Ovary (tissue), 9 donors: ENCODE measurements around the gene RIN1. TPM values are rescaled to one million over a fixed set of nuclear protein-coding genes. Genes with fewer than 3 reads are reported as not detected.
"Not testable (repeated sequence)": the region's sequence is repeated elsewhere in the genome, so short reads cannot be mapped to it uniquely, and the experiment has no call there.

Experiments used
- DNase-seq, 5 donors: peaks; one replicate each; pipeline ENCODE4 v3.0.0-alpha.2; 2019 to 2020
- H3K27ac ChIP-seq, 2 donors: fragments of 200-600 bp; one replicate each; pipeline versions ENCODE4 v1.5.1 to v1.8.0; 2019 to 2022
- H3K27me3 ChIP-seq: fragments of 200-600 bp; one replicate; pipeline ENCODE4 v1.8.0; 2022
- H3K36me3 ChIP-seq: fragments of 200-600 bp; sonication (generic); one replicate; pipeline ENCODE4 v1.5.1; 2019
- H3K4me1 ChIP-seq: one replicate; pipeline ENCODE4 v1.8.1; 2013; ENCODE audit warnings: mild to moderate bottlenecking, moderate library complexity; ENCODE audit not compliant: insufficient read depth
- H3K4me3 ChIP-seq: fragments of 200-600 bp; sonication (generic); one replicate; pipeline ENCODE4 v1.5.1; 2017
- H3K9me3 ChIP-seq, 2 donors: fragments of 200-600 bp in 1 of 2; sonication (generic) in 1 of 2; one replicate each; pipeline versions ENCODE4 v1.5.1 to v1.8.1; 2013 to 2019; ENCODE audit warnings: mild to moderate bottlenecking in 1 of 2, moderate library complexity in 1 of 2
- CTCF ChIP-seq, 3 donors: fragments of 450-650 bp in 2 of 3; fragments of 200-600 bp in 1 of 3; IDR thresholded peaks; one replicate each; pipeline versions ENCODE4 v1.5.1 to v1.8.0; 2016 to 2022; ENCODE audit warnings: antibody characterized with exemption in 3 of 3, mild to moderate bottlenecking in 1 of 3
- EP300 ChIP-seq: sonication (generic); formaldehyde crosslinking; IDR thresholded peaks from one replicate; pipeline ENCODE4 v1.6.1; 2017; ENCODE audit warnings: antibody characterized with exemption
- POLR2A ChIP-seq: fragments of 450-650 bp; IDR thresholded peaks from one replicate; pipeline ENCODE4 v1.6.1; 2017; ENCODE audit warnings: antibody characterized with exemption, mild to moderate bottlenecking, moderate library complexity
- WGBS, 3 donors: extraction: QIAGEN DNeasy Blood & Tissue Kit in 1 of 3; methylation state at CpG; one replicate each; pipeline versions ENCODE4 v1.1.5 to v1.1.7; 2013 to 2017; 5-methylcytosine and 5-hydroxymethylcytosine counted together
- intact Hi-C, 4 donors: fragments of 100-400 bp; cut with DNase I; formaldehyde crosslinking; loops; one replicate each; pipeline versions ENCODE4 v1.11.0 to v1.15.1; 2022 to 2023
- polyA plus RNA-seq, 2 donors: library from polyadenylated mRNA; stranded (reverse); fragments of 200-250 nt in 1 of 2; fragments of 350-450 nt in 1 of 2; fragmentation: Illumina TruSeq in 1 of 2; extraction: RNeasy Lipid Tissue Mini Kit (QIAGEN cat#74804) in 1 of 2; gene quantifications; one replicate each; pipeline ENCODE4 v1.2.3, GENCODE V29; 2013 to 2014
- total RNA-seq, 7 donors: library from RNA; depleted of rRNA in 2 of 7; stranded (reverse); fragments of >200 nt in 2 of 7; fragmentation: NEBNext Ultra II Directional in 3 of 7; extraction: Animal tissue kit (Norgen Biotek cat#: 25700) in 3 of 7; gene quantifications; one replicate each; pipeline versions ENCODE4 v1.1.0 to v1.2.4, GENCODE V29; 2016 to 2023
- donor health status: DM: no; HTN: no; CAD: no; lungs with moderate emphysema.
- donor health status: DM: no; HTN: no; CAD: no.
- donor health status: Bipolar disorder and iron deficiency.
- donor health status: DM: yes; HTN: yes; CAD: no.
- donor health status: DM: no; HTN: no; CAD: no.
- donor health status: DM: yes; HTN: yes; CAD: no.

Gene RIN1
- total and polyA plus RNA-seq, 9 donors: 0.52 to 9.5 (median 5.0) TPM

GRCh38 chr11:66321606-66322005, 14.6 kb downstream of the RIN1 start:
- H3K4me1 ChIP-seq: peaks cover 23% of the 10 kb centered on the region
- no peaks in the 10 kb centered on the region for H3K27me3 ChIP-seq
- H3K4me3 ChIP-seq: no peak overlapping the region
- no peak for DNase-seq
- H3K27ac ChIP-seq: no peak overlapping the region
- H3K9me3 ChIP-seq: no peaks in the 10 kb centered on the region
- intact Hi-C loops: no loop called here
- no peaks in the 10 kb centered on the region for H3K36me3 ChIP-seq
- TF ChIP-seq POLR2A: no peak
- no peak for TF ChIP-seq EP300
- no peak for TF ChIP-seq CTCF (IDR thresholded peaks at IDR 0.05)
- WGBS, 3 donors: 86 to 88% (median 88%) methylated on average over 4 of the region's 4 CpGs

- H3K9me3 ChIP-seq, H3K36me3 ChIP-seq, DNase-seq, intact Hi-C loops, H3K4me3 ChIP-seq, H3K27ac ChIP-seq, H3K27me3 ChIP-seq: not testable (repeated sequence)
- 88 to 93% (median 92%) methylated on average over 6 of the region's 6 CpGs for WGBS, 3 donors
- H3K4me1 ChIP-seq: peaks cover 26% of the 10 kb centered on the region
Measured at GRCh38 chr11:66320748-66321147, 15.5 kb downstream of the RIN1 start.

- intact Hi-C loops, H3K27ac ChIP-seq, DNase-seq, H3K9me3 ChIP-seq, H3K36me3 ChIP-seq, H3K4me3 ChIP-seq, H3K27me3 ChIP-seq: not testable (repeated sequence)
- WGBS, 3 donors: 96 to 100% (median 99%) methylated on average over 1 to 2 of the region's 2 CpGs
- H3K4me1 ChIP-seq: peaks cover 26% of the 10 kb centered on the region
Measured at GRCh38 chr11:66320289-66320688, 15.9 kb downstream of the RIN1 start.

- no peaks in the 10 kb centered on the region for H3K9me3 ChIP-seq
- peaks cover 32% of the 10 kb centered on the region for H3K4me1 ChIP-seq
- TF ChIP-seq EP300 (no peak), CTCF (IDR thresholded peaks at IDR 0.05) (no peak), POLR2A (no peak)
- peak in 1 of 5 donors; percentile 15 for DNase-seq
- intact Hi-C loops: no loop called here
- H3K36me3 ChIP-seq: no peaks in the 10 kb centered on the region
- H3K4me3 ChIP-seq: no peak overlapping the region
- peak overlapping the region in 1 of 2 donors; percentile 76 for H3K27ac ChIP-seq
- 51 to 73% (median 67%) methylated on average over 3 of the region's 3 CpGs for WGBS, 3 donors
- no peaks in the 10 kb centered on the region for H3K27me3 ChIP-seq
Measured at GRCh38 chr11:66318600-66318970, 17.6 kb downstream of the RIN1 start.

GRCh38 chr11:66317723-66318599, 18.3 kb downstream of the RIN1 start:
- peak overlapping the region; percentile 42 to 76 for H3K27ac ChIP-seq
- H3K9me3 ChIP-seq: no peaks in the 10 kb centered on the region
- H3K4me3 ChIP-seq: no peak overlapping the region
- 18 to 23% (median 19%) methylated on average over 15 to 16 of the region's 16 CpGs for WGBS, 3 donors
- no peaks in the 10 kb centered on the region for H3K36me3 ChIP-seq
- DNase-seq: peak; percentile 52 to 75 (median 65)
- intact Hi-C loops: no loop called here
- TF ChIP-seq EP300 (no peak), POLR2A (no peak), CTCF (IDR thresholded peaks at IDR 0.05) (no peak)
- H3K27me3 ChIP-seq: no peaks in the 10 kb centered on the region
- peaks cover 33% of the 10 kb centered on the region for H3K4me1 ChIP-seq
